ENCODE data around the gene FGF12.

Gene FGF12

GRCh38 chr3:192130534-192131132 is 596.7 kb downstream of the FGF12 start:
- TF ChIP-seq CTCF (IDR thresholded peaks at IDR 0.05; ENCODE audit: insufficient read depth, low read length, poor library complexity, severe bottlenecking) = peak; percentile 86
- no peak for TF ChIP-seq EZH2phosphoT487 (conservative IDR thresholded peaks at IDR 0.05; ENCODE audit: low read length)
- Histone ChIP-seq H2AFZ (ENCODE audit: low read depth, low read length, severe bottlenecking) (peak overlapping the region; percentile 83), H3K9me2 (replicated peaks; ENCODE audit: insufficient read depth, low read length) (no peaks in the 10 kb centered on the region), H3K9me3 (ENCODE audit: insufficient read depth, low read length) (no peaks in the 10 kb centered on the region), H3K79me2 (ENCODE audit: insufficient read depth, low read length) (no peaks in the 10 kb centered on the region), H3K27me3 (ENCODE audit: low read length) (no peaks in the 10 kb centered on the region), H3F3A (ENCODE audit: insufficient read depth) (peaks cover 56% of the 10 kb centered on the region), H3K4me2 (ENCODE audit: low read depth, low read length, poor library complexity, severe bottlenecking) (peak overlapping the region; percentile 91), H3K4me3 (ENCODE audit: insufficient read depth, low read length, poor library complexity, severe bottlenecking) (no peak overlapping the region), H4K20me1 (ENCODE audit: low read depth, low read length) (no peaks in the 10 kb centered on the region), H3K9ac (ENCODE audit: low read length) (peak overlapping the region; percentile 51), H3K36me3 (ENCODE audit: low read length) (no peaks in the 10 kb centered on the region), H3K27ac (ENCODE audit: low read depth, low read length) (peak overlapping the region; percentile 99)

GRCh38 chr3:192129586-192129985 is 597.8 kb downstream of the FGF12 start:
- Histone ChIP-seq H3K9ac (ENCODE audit: low read length) (peak overlapping the region; percentile 51), H3K36me3 (ENCODE audit: low read length) (no peaks in the 10 kb centered on the region), H3K4me2 (ENCODE audit: low read depth, low read length, poor library complexity, severe bottlenecking) (peak overlapping the region; percentile 91), H3K9me3 (ENCODE audit: insufficient read depth, low read length) (no peaks in the 10 kb centered on the region), H3F3A (ENCODE audit: insufficient read depth) (peaks cover 56% of the 10 kb centered on the region), H3K27me3 (ENCODE audit: low read length) (no peaks in the 10 kb centered on the region), H2AFZ (ENCODE audit: low read depth, low read length, severe bottlenecking) (peak overlapping the region; percentile 83), H3K9me2 (replicated peaks; ENCODE audit: insufficient read depth, low read length) (no peaks in the 10 kb centered on the region), H4K20me1 (ENCODE audit: low read depth, low read length) (no peaks in the 10 kb centered on the region), H3K79me2 (ENCODE audit: insufficient read depth, low read length) (no peaks in the 10 kb centered on the region), H3K4me3 (ENCODE audit: insufficient read depth, low read length, poor library complexity, severe bottlenecking) (no peak overlapping the region), H3K27ac (ENCODE audit: low read depth, low read length) (peak overlapping the region; percentile 99)
- TF ChIP-seq CTCF (IDR thresholded peaks at IDR 0.05; ENCODE audit: insufficient read depth, low read length, poor library complexity, severe bottlenecking) (no peak), EZH2phosphoT487 (conservative IDR thresholded peaks at IDR 0.05; ENCODE audit: low read length) (no peak)

- Histone ChIP-seq H3K27ac (ENCODE audit: low read depth, low read length) (peak overlapping the region; percentile 99), H3K9me3 (ENCODE audit: insufficient read depth, low read length) (no peaks in the 10 kb centered on the region)
Observed at GRCh38 chr3:192128922-192129321, 598.4 kb downstream of the FGF12 start.

More at GRCh38 chr3:192128922-192129321, 598.4 kb downstream of the FGF12 start:
- no peaks in the 10 kb centered on the region for H3K9me2 ChIP-seq (replicated peaks; ENCODE audit: insufficient read depth, low read length)
- no peak for TF ChIP-seq EZH2phosphoT487 (conservative IDR thresholded peaks at IDR 0.05; ENCODE audit: low read length)
- no peak for TF ChIP-seq CTCF (IDR thresholded peaks at IDR 0.05; ENCODE audit: insufficient read depth, low read length, poor library complexity, severe bottlenecking)
- no peaks in the 10 kb centered on the region for H3K79me2 ChIP-seq (ENCODE audit: insufficient read depth, low read length)
- peak overlapping the region; percentile 91 for H3K4me2 ChIP-seq (ENCODE audit: low read depth, low read length, poor library complexity, severe bottlenecking)
- no peaks in the 10 kb centered on the region for H4K20me1 ChIP-seq (ENCODE audit: low read depth, low read length)
- peaks cover 59% of the 10 kb centered on the region for H3F3A ChIP-seq (ENCODE audit: insufficient read depth)
- H2AFZ ChIP-seq (ENCODE audit: low read depth, low read length, severe bottlenecking) = no peak overlapping the region
- H3K27me3 ChIP-seq (ENCODE audit: low read length) = no peaks in the 10 kb centered on the region
- peak overlapping the region; percentile 14 for H3K4me3 ChIP-seq (ENCODE audit: insufficient read depth, low read length, poor library complexity, severe bottlenecking)
- peak overlapping the region; percentile 51 for H3K9ac ChIP-seq (ENCODE audit: low read length)
- H3K36me3 ChIP-seq (ENCODE audit: low read length) = no peaks in the 10 kb centered on the region

Measured in SU-DHL-6 (cell line).